Measurements from ENCODE around the gene ZNF23.

Gene ZNF23

GRCh38 chr16:71399801-71400563 is 62.1 kb downstream of the ZNF23 start:
- no peak overlapping the region for H3K4me3 ChIP-seq (replicated peaks; ENCODE audit: insufficient read depth, low read length)
- DNase-seq (ENCODE audit: low read depth in 1 of 2, low spot score in 1 of 2), result no peak
- TF ChIP-seq REST (IDR thresholded peaks at IDR 0.05; ENCODE audit: insufficient replicate concordance, low read depth) (no peak), SPI1 (IDR thresholded peaks at IDR 0.05; ENCODE audit: borderline replicate concordance, low read depth) (no peak), CTCF (IDR thresholded peaks at IDR 0.05; ENCODE audit: insufficient read depth, low read length) (no peak), GABPA (IDR thresholded peaks at IDR 0.05; ENCODE audit: low read depth) (no peak), POLR2AphosphoS5 (IDR thresholded peaks at IDR 0.05; ENCODE audit: low read depth) (no peak)
- no peak overlapping the region for H3K27ac ChIP-seq (replicated peaks)
- H3K27me3 ChIP-seq (ENCODE audit: insufficient read depth, poor library complexity, severe bottlenecking), result peaks cover 4% of the 10 kb centered on the region

Data from HL-60 (cell line).